Bronchial epithelial cell (primary cell): ENCODE results near the gene NR4A3. TPM values are rescaled to one million over a fixed set of nuclear protein-coding genes. Genes with fewer than 3 reads are reported as not detected.
"Not testable (repeated sequence)": the region's sequence is repeated elsewhere in the genome, so short reads cannot be mapped to it uniquely, and the experiment has no call there.

Source experiments
- DNase-seq: peaks from one replicate; pipeline ENCODE4 v3.0.0-alpha.2; 2010; ENCODE audit warnings: low read depth
- FAIRE-seq: peaks from 2 replicates; lab custom pipeline; 2011; peaks lifted over from hg19 to GRCh38; lab: Jason Lieb, UNC
- H3K27me3 ChIP-seq: 2 replicates; pipeline ENCODE4 v1.5.1; 2011; ENCODE audit warnings: low read length; ENCODE audit not compliant: control insufficient read depth, insufficient read depth
- H3K36me3 ChIP-seq: 2 replicates; pipeline ENCODE4 v1.5.1; 2011; ENCODE audit warnings: low read length; ENCODE audit not compliant: control insufficient read depth, insufficient read depth
- H3K4me3 ChIP-seq: 2 replicates; pipeline ENCODE4 v1.5.1; 2011; ENCODE audit warnings: mild to moderate bottlenecking, low read depth, low read length, control low read depth
- total RNA-seq: library from RNA; depleted of rRNA; stranded (reverse); fragments of >200 nt; gene quantifications from 2 replicates; pipeline ENCODE4 v1.2.1, GENCODE V29; 2014
- TF ChIP-seq, protein P1 (sequence below): IDR thresholded peaks from 2 replicates; pipeline ENCODE4 v1.5.1; 2011; ENCODE audit warnings: mild to moderate bottlenecking, moderate library complexity, low read length, control low read depth, inconsistent platforms; ENCODE audit not compliant: insufficient read depth, severe bottlenecking

The NR4A3 gene
- total RNA-seq, 1 donor from 2014 or later: not detected

DNA sequence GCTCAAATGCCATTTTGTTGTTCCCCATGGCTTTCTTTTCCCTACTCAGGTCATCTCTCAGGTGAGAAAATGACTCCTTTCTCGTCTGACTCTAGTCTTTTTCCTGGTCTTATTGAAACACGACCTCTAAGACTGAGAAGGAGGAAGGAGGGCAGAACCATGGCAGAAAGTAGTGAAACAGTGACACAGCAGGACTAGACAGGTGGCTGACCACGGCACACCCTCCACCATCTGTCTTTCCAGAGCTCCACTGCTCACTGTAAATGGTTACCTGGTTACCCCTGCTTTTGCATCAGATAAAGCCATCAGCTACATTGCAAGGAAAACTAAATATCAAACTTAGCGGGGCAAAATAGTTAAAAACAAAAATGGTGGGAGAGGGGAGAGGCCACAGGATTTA is 30.9 kb downstream of the NR4A3 start:
- TF ChIP-seq, protein P1, sequence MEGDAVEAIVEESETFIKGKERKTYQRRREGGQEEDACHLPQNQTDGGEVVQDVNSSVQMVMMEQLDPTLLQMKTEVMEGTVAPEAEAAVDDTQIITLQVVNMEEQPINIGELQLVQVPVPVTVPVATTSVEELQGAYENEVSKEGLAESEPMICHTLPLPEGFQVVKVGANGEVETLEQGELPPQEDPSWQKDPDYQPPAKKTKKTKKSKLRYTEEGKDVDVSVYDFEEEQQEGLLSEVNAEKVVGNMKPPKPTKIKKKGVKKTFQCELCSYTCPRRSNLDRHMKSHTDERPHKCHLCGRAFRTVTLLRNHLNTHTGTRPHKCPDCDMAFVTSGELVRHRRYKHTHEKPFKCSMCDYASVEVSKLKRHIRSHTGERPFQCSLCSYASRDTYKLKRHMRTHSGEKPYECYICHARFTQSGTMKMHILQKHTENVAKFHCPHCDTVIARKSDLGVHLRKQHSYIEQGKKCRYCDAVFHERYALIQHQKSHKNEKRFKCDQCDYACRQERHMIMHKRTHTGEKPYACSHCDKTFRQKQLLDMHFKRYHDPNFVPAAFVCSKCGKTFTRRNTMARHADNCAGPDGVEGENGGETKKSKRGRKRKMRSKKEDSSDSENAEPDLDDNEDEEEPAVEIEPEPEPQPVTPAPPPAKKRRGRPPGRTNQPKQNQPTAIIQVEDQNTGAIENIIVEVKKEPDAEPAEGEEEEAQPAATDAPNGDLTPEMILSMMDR: no peak
- no peaks in the 10 kb centered on the region for H3K36me3 ChIP-seq
- DNase-seq: no peak
- no peaks in the 10 kb centered on the region for H3K27me3 ChIP-seq
- no peak overlapping the region for H3K4me3 ChIP-seq
- FAIRE-seq: no peak

DNA sequence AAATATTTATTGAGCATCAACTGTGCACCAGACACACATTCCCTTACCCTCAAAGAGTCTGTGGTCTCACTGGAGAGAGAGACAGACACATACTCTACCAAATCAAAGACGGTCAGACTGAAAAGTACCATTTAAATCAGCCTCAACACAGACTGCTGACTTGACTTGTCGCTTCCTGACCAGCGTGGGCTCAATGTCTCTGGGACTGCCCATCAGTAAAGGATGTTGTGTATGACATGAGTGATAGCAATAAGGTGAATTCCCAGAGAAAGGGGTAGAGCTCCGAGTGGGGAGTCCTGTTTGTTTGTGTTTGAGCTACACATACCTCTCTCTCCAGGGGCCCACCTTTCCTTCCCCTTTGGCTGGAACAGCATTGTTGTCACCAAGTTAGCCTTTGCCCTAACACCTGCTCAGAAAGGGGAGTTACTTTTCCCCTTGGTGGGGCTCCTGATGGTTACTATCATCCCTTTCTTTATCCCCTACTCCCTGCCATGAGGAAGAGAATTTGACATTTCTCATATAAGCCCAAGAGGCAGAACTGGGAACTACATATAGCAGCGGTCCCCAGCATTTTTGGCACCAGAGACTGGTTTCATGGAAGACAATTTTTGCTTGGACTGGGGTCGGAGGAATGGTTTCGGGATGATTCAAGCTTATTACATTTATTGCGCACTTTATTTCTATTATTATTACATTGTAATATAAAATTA is 33.9 kb downstream of the NR4A3 start:
- no peak overlapping the region for H3K4me3 ChIP-seq
- FAIRE-seq (no peak), DNase-seq (no peak)
- no peaks in the 10 kb centered on the region for H3K36me3 ChIP-seq
- no peaks in the 10 kb centered on the region for H3K27me3 ChIP-seq
- TF ChIP-seq, protein P1: no peak

DNA sequence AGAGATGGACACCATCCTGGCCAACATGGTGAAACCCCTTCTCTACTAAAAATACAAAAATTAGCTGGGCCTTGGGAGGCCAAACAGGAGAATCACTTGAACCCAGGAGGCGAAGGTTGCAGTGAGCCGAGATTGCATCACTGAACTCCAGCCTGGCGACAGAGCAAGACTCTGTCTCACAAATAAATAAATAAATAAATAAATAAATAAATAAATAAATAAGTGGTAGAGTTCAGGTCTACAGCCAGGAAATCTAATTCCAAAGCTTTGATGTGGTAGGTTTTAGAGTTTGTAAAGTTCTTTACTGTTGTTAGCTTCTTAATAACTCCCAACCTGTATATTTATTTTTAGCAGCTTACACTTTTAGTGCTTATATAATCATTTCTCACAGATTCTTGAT is 35.9 kb downstream of the NR4A3 start:
- not testable (repeated sequence) for H3K27me3 ChIP-seq, H3K4me3 ChIP-seq, DNase-seq, FAIRE-seq, H3K36me3 ChIP-seq

GRCh38 chr9:99858087-99858486 is 36.4 kb downstream of the NR4A3 start:
- Histone ChIP-seq H3K27me3 (no peaks in the 10 kb centered on the region), H3K36me3 (no peaks in the 10 kb centered on the region), H3K4me3 (no peak overlapping the region)
- TF ChIP-seq, protein P1: no peak
- FAIRE-seq (no peak), DNase-seq (no peak)

DNA sequence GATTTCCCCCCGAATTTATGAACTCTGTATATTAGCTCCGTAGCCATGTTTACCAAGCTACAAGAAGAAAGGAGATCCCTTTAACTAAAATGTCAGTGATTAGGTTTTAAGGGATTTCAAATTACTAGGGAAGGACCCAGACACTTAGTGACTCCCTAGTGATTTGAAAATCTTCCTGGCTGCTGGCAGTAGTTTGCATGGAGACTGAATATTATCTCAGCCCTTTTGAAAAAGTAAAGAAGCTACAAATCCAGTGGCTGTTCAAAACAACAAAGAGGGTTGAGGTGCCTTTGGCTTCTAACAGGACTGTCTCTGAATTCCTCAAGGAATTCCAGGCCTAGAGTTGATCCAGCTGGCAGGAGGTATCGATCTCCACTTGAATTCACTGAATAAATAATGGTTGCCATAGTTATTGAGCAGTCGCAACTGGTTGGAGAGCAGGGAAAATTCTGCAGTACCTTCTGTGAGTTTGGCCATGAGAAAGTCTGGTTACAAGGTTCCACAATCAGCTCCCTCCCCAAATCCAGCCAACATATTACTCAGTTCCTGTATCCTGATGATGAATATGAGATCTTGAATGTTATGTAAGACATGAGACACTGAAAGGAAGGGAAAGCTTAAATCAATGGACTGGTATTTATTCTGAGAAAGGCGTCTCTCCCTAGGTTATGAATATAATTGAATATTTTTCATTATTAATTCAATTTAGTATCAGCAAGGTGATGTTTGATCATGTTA is 37.7 kb downstream of the NR4A3 start:
- FAIRE-seq: peak; percentile 43

GRCh38 chr9:99860266-99860665 is 38.6 kb downstream of the NR4A3 start:
- TF ChIP-seq, protein P1: no peak

More for the DNA sequence above, 37.7 kb downstream of the NR4A3 start:
- TF ChIP-seq, protein P1: no peak
- Histone ChIP-seq H3K36me3 (no peaks in the 10 kb centered on the region), H3K27me3 (no peaks in the 10 kb centered on the region), H3K4me3 (no peak overlapping the region)
- peak; percentile 58 for DNase-seq

More at GRCh38 chr9:99860266-99860665, 38.6 kb downstream of the NR4A3 start:
- H3K27me3 ChIP-seq: no peaks in the 10 kb centered on the region
- no peak for DNase-seq
- H3K4me3 ChIP-seq: no peak overlapping the region
- no peaks in the 10 kb centered on the region for H3K36me3 ChIP-seq
- no peak for FAIRE-seq
